Right lobe of liver (tissue), 4 donors: Measurements from ENCODE around the gene KLHL7.

ENCODE experiments used
- CTCF ChIP-seq, 4 donors: fragments of 200-600 bp in 3 of 4; fragments of 450-650 bp in 1 of 4; IDR thresholded peaks; one replicate each; pipeline versions ENCODE4 v1.5.1 to v1.8.0; 2016 to 2022; ENCODE audit warnings: antibody characterized with exemption in 4 of 4, mild to moderate bottlenecking in 2 of 4
- POLR2A ChIP-seq: fragments of 450-650 bp; IDR thresholded peaks from one replicate; pipeline ENCODE4 v1.6.1; 2017; ENCODE audit warnings: antibody characterized with exemption, mild to moderate bottlenecking
- donor health status: DM: no; HTN: no; CAD: no.
- donor health status: DM: no; HTN: no; CAD: no.
- donor health status: DM: no; HTN: yes; CAD: no.

DNA sequence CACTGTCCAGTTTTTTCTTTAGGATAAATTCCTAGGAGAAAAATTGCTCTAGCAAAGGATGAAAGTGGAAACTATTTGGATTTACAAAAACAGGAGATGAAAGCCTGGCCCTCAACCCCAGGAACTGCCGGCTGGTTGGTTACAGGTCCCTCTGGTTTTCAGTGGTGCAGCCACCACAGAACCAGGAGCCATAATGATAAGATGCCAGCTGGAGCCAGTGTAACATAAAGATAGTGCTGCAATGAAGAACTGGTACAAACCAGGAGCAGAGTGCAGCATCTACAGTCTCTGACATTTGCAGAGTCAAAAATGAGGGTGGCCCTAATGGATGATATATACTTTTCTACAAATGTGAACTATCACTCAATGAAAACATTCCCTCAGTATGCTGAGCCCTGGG lies 55.9 kb downstream of the KLHL7 start:
- no peak for TF ChIP-seq CTCF (IDR thresholded peaks at IDR 0.05)
- no peak for TF ChIP-seq POLR2A
